ENCODE measurements around the gene FABP6.

Gene FABP6

GRCh38 chr5:160263326-160263855 lies 34.1 kb downstream of the FABP6 start:
- no peak for DNase-seq

DNA sequence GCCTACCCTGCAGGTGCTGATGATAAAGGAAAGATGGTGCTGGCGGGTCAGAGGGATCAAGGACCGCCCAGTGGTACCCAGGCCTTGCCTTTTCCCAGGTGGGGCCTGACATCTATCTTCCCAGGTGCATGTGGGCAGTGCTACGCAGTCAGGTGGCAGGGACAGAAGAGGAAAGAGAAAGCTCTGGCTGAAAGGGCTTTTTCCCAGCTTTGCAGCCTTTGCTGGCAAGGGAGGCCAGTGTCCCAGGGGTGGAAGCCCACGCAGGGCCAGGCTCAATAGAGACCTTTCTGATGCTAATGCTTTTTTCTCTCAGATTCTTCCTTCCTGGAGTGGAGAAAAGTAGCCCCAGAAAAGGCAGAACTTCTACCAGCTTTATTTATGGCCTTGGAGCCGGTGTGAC lies 36.7 kb downstream of the FABP6 start:
- no peak for DNase-seq

DNA sequence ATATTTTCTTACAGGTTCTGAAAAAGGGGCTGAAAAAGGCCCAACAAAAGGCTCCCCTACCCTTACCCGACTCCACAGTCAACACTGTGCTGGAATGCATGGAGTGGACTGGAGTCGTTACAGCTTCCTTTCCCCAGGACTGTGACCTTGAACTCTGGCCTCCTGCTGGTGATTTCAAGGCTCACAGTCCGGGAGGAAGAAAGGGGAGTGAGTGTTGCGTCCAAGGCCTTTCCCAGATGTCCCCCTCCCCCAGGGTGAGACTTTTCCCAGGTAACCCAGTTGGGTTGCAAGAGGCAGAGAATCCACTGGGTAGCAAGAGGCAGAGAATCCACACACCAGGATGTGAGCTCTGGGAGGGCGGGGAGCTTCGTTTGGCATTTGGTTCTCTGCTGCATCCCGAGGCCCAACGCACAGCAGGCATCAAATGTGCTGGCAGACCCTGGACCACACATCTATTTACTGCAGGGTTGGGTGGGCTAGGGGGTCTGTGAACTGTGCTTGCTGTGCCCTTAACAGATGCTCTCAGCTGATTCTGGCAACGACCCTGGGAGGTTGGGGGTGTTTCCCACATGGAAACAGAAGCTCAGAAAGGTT lies 37.5 kb downstream of the FABP6 start:
- no peak for DNase-seq

DNA sequence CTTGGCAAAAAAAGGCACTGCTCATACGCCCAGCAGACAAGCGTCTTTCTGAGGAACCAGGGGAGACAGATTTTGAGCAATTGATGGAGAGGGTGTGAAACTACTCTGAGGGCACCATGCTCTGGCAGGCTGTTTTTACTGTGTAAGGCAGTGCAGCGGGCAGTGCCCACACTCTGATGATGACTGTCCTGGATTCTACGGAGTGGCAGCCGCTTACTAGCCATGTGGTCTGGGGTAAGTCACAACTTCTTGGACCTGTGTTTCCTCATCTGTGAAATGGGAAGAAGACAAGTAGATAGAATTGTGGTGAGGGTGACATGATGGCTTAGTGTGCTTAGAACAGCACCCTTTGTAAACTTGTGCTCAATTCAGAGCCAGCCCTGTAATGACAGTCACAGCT lies 38.8 kb downstream of the FABP6 start:
- DNase-seq = no peak

DNA sequence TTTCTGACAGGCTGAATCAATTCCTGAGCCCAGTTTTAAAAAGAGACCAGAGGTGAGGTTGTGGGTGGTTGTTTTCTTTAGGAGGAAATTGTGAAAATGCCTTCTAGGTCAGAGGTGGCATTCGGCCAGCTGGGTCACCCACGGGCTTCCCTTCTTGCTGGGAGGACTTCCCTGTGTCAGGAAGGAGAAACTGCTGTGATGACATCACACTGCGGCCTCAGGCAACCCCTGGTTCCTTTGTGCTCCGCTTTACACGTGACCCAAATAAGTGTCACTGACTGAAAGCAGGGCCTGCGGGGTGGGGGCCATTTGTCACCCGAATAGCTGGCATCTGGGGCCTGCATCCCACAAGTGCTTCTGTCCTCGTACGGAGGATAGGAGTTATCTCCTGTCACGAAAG lies 39.7 kb downstream of the FABP6 start:
- DNase-seq = no peak

DNA sequence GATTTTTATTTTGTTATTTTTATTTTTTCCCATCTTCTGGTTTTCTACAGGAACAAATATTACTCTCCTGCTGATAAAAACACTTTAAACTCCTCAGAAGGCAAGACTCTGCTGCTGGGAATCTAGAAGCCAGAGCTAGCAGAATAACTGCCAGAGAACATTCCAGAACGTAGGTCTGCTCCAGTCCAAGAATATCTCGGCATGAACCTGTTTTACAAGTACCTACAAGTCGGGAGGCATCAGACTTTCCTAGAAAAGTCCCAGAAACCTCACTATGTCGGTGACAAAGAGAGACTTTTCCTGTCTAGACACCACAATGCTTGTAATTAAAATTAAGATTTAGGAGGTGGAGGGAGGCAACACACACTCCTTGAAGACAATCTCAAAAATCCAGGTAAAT lies 41.4 kb downstream of the FABP6 start:
- DNase-seq = no peak

- no peak for DNase-seq
These were observed 42.1 kb downstream of the FABP6 start for GRCh38 chr5:160271396-160271795.

DNA sequence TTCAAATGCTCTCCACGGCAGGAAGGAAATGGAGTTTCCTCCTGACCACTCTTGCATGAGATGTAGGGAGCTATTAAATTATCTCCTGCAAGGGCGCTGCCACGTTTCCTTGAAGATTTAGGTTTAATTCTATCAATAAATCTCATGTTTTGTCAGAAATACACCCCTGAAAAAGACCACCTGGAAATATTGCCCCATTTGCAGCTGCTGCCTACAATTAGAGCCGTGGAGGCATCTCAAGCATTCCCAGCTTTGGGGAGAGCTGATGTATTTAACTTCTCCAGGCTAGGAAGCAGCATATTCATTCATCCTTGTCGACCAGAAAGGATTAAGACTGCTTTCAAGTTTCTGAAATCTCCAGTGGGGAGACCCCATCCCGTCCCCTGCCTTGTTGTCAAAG lies 42.5 kb downstream of the FABP6 start:
- DNase-seq = no peak

DNA sequence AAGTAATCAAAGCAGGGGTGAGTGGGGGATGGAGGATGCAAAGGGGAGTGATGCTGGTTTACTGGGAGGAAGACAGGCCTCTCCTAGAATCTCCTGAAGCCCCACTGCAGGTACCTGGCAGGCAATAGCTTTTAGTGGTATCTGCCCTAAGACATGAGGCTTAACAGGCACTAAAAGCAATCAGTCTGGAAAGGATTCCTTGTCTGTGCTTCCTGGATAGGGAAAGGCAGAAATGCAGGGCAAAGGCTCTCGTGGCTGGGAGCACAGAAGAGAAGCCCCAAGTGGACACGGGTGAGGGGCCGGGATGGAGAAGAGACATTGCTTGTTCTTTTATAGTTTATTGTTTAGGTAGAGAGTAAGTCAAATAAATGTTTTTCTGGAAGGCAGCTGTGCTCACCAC lies 43.0 kb downstream of the FABP6 start:
- DNase-seq = no peak

- DNase-seq = no peak
These were observed 43.6 kb downstream of the FABP6 start for GRCh38 chr5:160272889-160273288.

- no peak for DNase-seq
These were observed 45.2 kb downstream of the FABP6 start for GRCh38 chr5:160274483-160274931.

- no peak for DNase-seq
These were observed 49.0 kb downstream of the FABP6 start for GRCh38 chr5:160278343-160278742.

DNA sequence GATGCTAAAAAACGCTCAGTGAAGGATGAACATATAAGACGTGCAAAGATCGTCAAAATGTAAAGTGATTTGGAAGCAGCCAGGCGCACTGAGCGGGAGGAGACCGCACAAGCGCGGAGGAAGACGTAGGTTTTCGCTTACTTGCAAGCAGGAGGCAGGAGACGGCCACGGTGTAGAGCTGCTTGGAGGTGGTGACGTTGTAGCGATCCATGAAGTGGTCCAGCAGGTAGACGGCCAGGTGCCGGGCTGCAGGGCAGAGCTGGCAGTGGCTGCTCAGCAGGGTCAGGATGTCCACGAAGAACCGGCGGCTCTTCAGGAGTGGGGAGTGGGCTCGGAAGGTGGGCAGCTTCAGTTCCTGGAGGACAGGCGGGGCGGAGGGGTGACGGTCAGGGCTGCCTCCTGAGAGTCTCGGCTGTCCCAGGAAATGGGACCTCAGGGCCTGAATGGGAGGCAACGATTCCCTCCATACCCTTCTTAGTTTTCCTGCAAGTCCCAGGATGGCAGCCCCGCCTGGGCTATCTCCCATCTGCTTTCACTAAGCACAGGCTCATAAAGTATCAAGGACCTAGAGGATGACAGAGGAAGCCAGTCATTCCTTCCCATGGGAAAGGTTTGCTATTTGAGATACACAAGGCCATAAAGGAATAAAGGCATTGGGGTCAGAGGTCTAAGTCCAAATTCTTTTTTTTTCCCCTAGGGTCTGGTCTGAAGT lies 51.2 kb downstream of the FABP6 start:
- no peak for DNase-seq

DNA sequence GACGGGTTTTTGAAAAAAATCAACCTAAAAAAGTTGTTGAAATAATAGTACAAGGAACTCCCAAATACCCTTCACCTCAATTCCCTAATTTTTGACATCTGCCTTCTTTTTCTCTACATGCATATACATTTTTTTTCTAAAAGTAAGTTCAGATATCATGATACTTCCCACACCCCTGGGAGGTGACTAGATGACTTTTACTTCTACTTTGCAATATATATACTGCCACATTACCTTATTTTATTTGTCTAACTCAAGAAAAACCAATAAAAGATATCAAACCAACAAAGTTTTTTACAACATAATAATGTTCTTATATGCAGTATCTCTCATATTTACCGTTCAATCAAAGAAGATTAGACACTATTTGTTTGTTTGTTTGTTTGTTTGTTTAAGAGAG lies 52.0 kb downstream of the FABP6 start:
- DNase-seq = no peak

DNA sequence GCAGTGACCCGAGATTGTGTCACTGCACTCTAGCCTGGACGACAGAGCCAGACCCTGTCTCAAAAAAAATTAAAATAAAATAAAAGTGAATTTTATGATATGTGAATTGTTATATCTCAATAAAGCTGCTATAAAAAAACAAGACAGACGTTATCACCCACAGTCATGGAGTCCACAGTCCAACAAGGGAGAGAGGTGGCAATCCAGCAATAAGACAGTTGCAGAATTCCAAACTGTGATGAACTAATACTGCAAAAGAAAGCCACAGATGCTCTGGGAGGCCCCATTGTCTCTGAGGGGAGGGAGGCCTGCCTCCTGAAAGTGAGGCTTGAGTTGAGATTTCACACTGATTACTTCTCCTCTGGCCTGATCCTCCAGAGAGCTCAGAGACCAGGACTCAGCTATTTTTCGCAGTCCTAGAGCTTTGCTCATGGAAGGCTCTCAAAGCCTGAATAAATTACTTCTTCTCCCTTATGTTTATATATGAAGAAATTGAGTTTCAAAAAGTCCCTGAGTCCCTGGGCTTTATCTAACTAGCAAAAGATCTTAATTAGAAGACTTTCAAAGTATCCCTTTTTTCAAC lies 55.1 kb downstream of the FABP6 start:
- no peak for DNase-seq

DNA sequence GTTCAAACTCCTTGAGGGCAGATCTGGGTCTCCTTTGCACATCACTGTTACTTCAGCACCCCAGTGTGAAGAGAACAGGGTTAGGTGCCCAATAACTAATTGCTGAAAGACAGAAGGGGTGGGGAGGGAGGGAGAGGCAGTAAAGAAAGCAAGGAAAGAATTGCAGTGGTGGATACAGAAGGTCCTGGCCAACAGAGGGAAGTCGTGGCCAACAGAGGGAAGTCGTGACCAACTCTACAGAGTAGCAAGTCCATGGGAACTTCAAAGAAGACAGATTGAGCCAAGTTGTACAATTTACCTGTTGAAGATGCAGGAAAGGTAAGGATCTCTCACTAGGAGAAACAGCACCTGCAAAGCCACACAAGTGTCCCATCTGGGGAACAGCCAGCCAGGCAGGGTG lies 56.0 kb downstream of the FABP6 start:
- no peak for DNase-seq

GRCh38 chr5:160286947-160287346 lies 57.6 kb downstream of the FABP6 start:
- DNase-seq = no peak

- no peak for DNase-seq
These were observed 58.2 kb downstream of the FABP6 start for GRCh38 chr5:160287378-160288051.
